ENCODE measurements around the gene CIAO1. TPM values are rescaled to one million over a fixed set of nuclear protein-coding genes. Genes with fewer than 3 reads are reported as not detected.

The CIAO1 gene
- total and polyA plus RNA-seq, 2 of the 13 experiments (the other 11 are each of a cell fraction or from before 2014, with no cell fraction given) = 99.3 to 120 TPM

GRCh38 chr2:96252526-96252925 lies 13.5 kb upstream of the CIAO1 start:
- BruUV-seq (replicated peaks) = no TSS peak
- H3K4me1 ChIP-seq (ENCODE audit: insufficient read depth, low read length) = peaks cover 27% of the 10 kb centered on the region
- H3K4me3 ChIP-seq (replicated peaks in 1 of 3; ENCODE audit: insufficient read depth in 1 of 3, low read depth in 2 of 3, low read length in 3 of 3) = no peak overlapping the region
- intact Hi-C loops (cut with micrococcal nuclease; ENCODE audit: unreplicated experiment) = loop anchor here (5.0 kb wide), 1 partner anchor 255 kb away; the partner anchor contains the start of gene NEURL3
- H3K27me3 ChIP-seq (ENCODE audit: control insufficient read depth in 1 of 2, insufficient read depth in 2 of 2, low read length in 2 of 2) = no peaks in the 10 kb centered on the region
- no peaks in the 10 kb centered on the region for H4K20me1 ChIP-seq (ENCODE audit: insufficient read depth, low read length)
- DNase-seq (ENCODE audit: low spot score) (no peak), ATAC-seq (no peak), FAIRE-seq (no peak)
- ChIA-PET CTCF (ENCODE audit: low intra/inter-chr PET ratio, low total read pairs) (interaction anchor here (2.4 to 3.2 kb wide), 2 partner anchors 12 to 15 kb away, joined by 16 to 19 read pairs; partner anchors contain the start of genes CIAO1 and TMEM127), POLR2A (interaction anchor here (0.6 to 6.5 kb wide), 6 partner anchors 8 to 45 kb away, joined by 3 to 63 read pairs (median 6); partner anchors contain the start of genes CIAO1, STARD7 and TMEM127)
- no peak overlapping the region for H3K9ac ChIP-seq (ENCODE audit: insufficient read depth, low read depth, low read length)
- H3K4me2 ChIP-seq (ENCODE audit: low read depth, low read length) = no peak overlapping the region
- H2AFZ ChIP-seq (ENCODE audit: low read length) = no peak overlapping the region
- peaks cover 22 to 41% of the 10 kb centered on the region in 2 experiments for H3K36me3 ChIP-seq (replicated peaks in 1 of 2; ENCODE audit: control insufficient read depth in 1 of 2, insufficient read depth in 2 of 2, low read length in 2 of 2)
- in situ Hi-C loops (cut with HindIII; ENCODE audit: extremely low pct_ligation_motif_present, low pct_unique_long_range_greater_than_20kb) = no loop called here
- H3K9me3 ChIP-seq (ENCODE audit: low read length) = no peaks in the 10 kb centered on the region
- peak overlapping the region; percentile 50 for H3K27ac ChIP-seq (ENCODE audit: extremely low read length, insufficient read depth, low read length)
- peaks cover 9% of the 10 kb centered on the region for H3K79me2 ChIP-seq (ENCODE audit: insufficient read depth, low read length)
- WGBS (ENCODE audit: low lambda C conversion rate) = 94% methylated on average over 8 of the region's 8 CpGs
- no peak for TF ChIP-seq TOE1 (CRISPR knock-in tag; IDR thresholded peaks at IDR 0.05)
- TF ChIP-seq KDM6A (CRISPR knock-in tag; IDR thresholded peaks at IDR 0.05; ENCODE audit: low read depth) = no peak
- peak; percentile 54 for TF ChIP-seq AGO2 (optimal IDR thresholded peaks at IDR 0.05; ENCODE audit: low read depth, low read length)
- no peak for TF ChIP-seq REST (IDR thresholded peaks at IDR 0.05; ENCODE audit: borderline replicate concordance in 1 of 2, low read depth in 1 of 2, low read length in 2 of 2)
- no peak; the same call in 1 of the 2 replicates for TF ChIP-seq ZNF121 (CRISPR knock-in tag; IDR thresholded peaks at IDR 0.05)
- TF ChIP-seq FOXO4 (CRISPR knock-in tag; conservative IDR thresholded peaks at IDR 0.05) = no peak
- no peak for TF ChIP-seq HMG20A (CRISPR knock-in tag; IDR thresholded peaks at IDR 0.05; ENCODE audit: borderline replicate concordance)
- TF ChIP-seq E2F5 (CRISPR knock-in tag; conservative IDR thresholded peaks at IDR 0.05) = no peak
- no peak for TF ChIP-seq ZNF792 (CRISPR knock-in tag; IDR thresholded peaks at IDR 0.05)
- TF ChIP-seq MAX (IDR thresholded peaks at IDR 0.05) = 0 out of 2 replicates have a peak, but pooled peaks have one; percentile 5
- no peak for TF ChIP-seq ZBTB20 (CRISPR knock-in tag; IDR thresholded peaks at IDR 0.05; ENCODE audit: borderline replicate concordance, low read depth)
- peak; percentile 60; the same call in 1 of the 2 replicates for TF ChIP-seq DZIP1 (CRISPR knock-in tag; IDR thresholded peaks at IDR 0.05)
- no peak for TF ChIP-seq ZNF550 (CRISPR knock-in tag; IDR thresholded peaks at IDR 0.05; ENCODE audit: borderline replicate concordance)
- no peak for TF ChIP-seq POLR2G (IDR thresholded peaks at IDR 0.05; ENCODE audit: low read depth, low read length)
- TF ChIP-seq KDM5A (IDR thresholded peaks at IDR 0.05; ENCODE audit: borderline replicate concordance, low read length) = no peak

Data from HepG2 (cell line).